GM12878 (cell line): ENCODE measurements around the gene SETBP1. TPM values are rescaled to one million over a fixed set of nuclear protein-coding genes. Genes with fewer than 3 reads are reported as not detected.

Source experiments
- ATAC-seq: fragments of 200-7000 bp; cut with Tn5 transposase; 3 replicates; pipeline ENCODE4 v1.9.1; 2020; ENCODE audit warnings: mild to moderate bottlenecking, moderate library complexity
- BruUV-seq: library from RNA; stranded (reverse); fragments of 400-500 nt; replicated peaks from 2 replicates; lab custom pipeline; 2021; lab: Mats Ljungman, UMichigan
- CTCF ChIA-PET: fragments of 300-600 bp; sonication (Branson Sonifier 250); formaldehyde crosslinking; extraction: SDS; loops from one replicate; lab custom pipeline; 2021; ENCODE audit warnings: inconsistent platforms; lab: Yijun Ruan, JAX
- POLR2A ChIA-PET: fragments of 350-600 bp; formaldehyde crosslinking; extraction: SDS; loops from one replicate; lab custom pipeline; 2021; ENCODE audit warnings: inconsistent platforms; lab: Charles Lee
- RAD21 ChIA-PET: fragments of 300-600 bp; sonication (Branson Sonifier 250); formaldehyde crosslinking; loops from one replicate; lab custom pipeline; 2023; ENCODE audit warnings: antibody characterized with exemption; ENCODE audit not compliant: unreplicated experiment; lab: Charles Lee
- SMC1A ChIA-PET: fragments of 300-600 bp; sonication (Branson Sonifier 250); formaldehyde crosslinking; loops from one replicate; lab custom pipeline; 2023; ENCODE audit not compliant: unreplicated experiment, uncharacterized antibody; lab: Charles Lee
- DNase-seq: peaks from one replicate; pipeline ENCODE4 v3.0.0-alpha.2; 2011; ENCODE audit warnings: low read depth, low spot score
- FAIRE-seq: peaks from 3 replicates; lab custom pipeline; 2011; peaks lifted over from hg19 to GRCh38; lab: Jason Lieb, UNC
- H2AFZ ChIP-seq: 2 replicates; pipeline ENCODE4 v1.6.0; 2011; ENCODE audit warnings: low read depth, low read length, control low read depth; ENCODE audit not compliant: control insufficient read depth
- H3K27ac ChIP-seq: 2 replicates; pipeline ENCODE4 v1.5.1; 2011; ENCODE audit warnings: control low read depth; ENCODE audit not compliant: control insufficient read depth, insufficient read depth
- H3K27me3 ChIP-seq, 2 experiments: replicated peaks in 1 of 2; 2 replicates each; pipeline versions ENCODE4 v1.6.0 to v1.6.1; 2011; ENCODE audit warnings: low read length in 1 of 2; ENCODE audit not compliant: control insufficient read depth in 2 of 2, insufficient read depth in 2 of 2
- H3K36me3 ChIP-seq, 2 experiments: 2 replicates each; pipeline ENCODE4 v1.5.1; 2011; ENCODE audit warnings: low read length in 1 of 2; ENCODE audit not compliant: control insufficient read depth in 2 of 2, insufficient read depth in 2 of 2
- H3K4me1 ChIP-seq: 2 replicates; pipeline ENCODE4 v1.6.1; 2011; ENCODE audit warnings: mild to moderate bottlenecking, low read length, moderate library complexity, mixed read lengths; ENCODE audit not compliant: control insufficient read depth, insufficient read depth
- H3K4me2 ChIP-seq: 2 replicates; pipeline ENCODE4 v1.6.0; 2011; ENCODE audit warnings: control low read depth; ENCODE audit not compliant: control insufficient read depth, insufficient read depth
- H3K4me3 ChIP-seq: fragments of 200-600 bp; sonication (generic); 2 replicates; pipeline ENCODE4 v1.5.1; 2016
- H3K79me2 ChIP-seq: 2 replicates; pipeline ENCODE4 v1.6.0; 2011; ENCODE audit warnings: low read length; ENCODE audit not compliant: control insufficient read depth, insufficient read depth
- H3K9ac ChIP-seq: 2 replicates; pipeline ENCODE4 v1.8.0; 2011; ENCODE audit warnings: low read length, control low read depth, mixed read lengths; ENCODE audit not compliant: control insufficient read depth, insufficient read depth
- H3K9me3 ChIP-seq: replicated peaks from 3 replicates; pipeline ENCODE4 v1.5.1; 2011; ENCODE audit warnings: mild to moderate bottlenecking, low read length; ENCODE audit not compliant: control insufficient read depth, insufficient read depth
- H4K20me1 ChIP-seq: 2 replicates; pipeline ENCODE4 v1.6.0; 2011; ENCODE audit not compliant: control insufficient read depth, insufficient read depth
- BHLHE40 ChIP-seq, 2 experiments: fragments of 450-650 bp in 1 of 2; IDR thresholded peaks; 2 replicates each; pipeline ENCODE4 v1.6.1; 2011 to 2017; ENCODE audit warnings: low read depth in 2 of 2, borderline replicate concordance in 1 of 2, improper control_type of control experiment in 1 of 2, low read length in 1 of 2, mild to moderate bottlenecking in 1 of 2
- CBX5 ChIP-seq: sonication (generic); IDR thresholded peaks from 2 replicates; pipeline ENCODE4 v1.6.1; 2016; ENCODE audit warnings: low read depth, moderate library complexity, mild to moderate bottlenecking, inconsistent platforms
- IKZF1 ChIP-seq: fragments of 450-650 bp; conservative IDR thresholded peaks from 2 replicates; pipeline ENCODE4 v1.6.1; 2017; ENCODE audit warnings: antibody characterized with exemption, mild to moderate bottlenecking
- IRF5 ChIP-seq: fragments of 450-650 bp; IDR thresholded peaks from 2 replicates; pipeline ENCODE4 v1.6.1; 2017; ENCODE audit warnings: borderline replicate concordance
- NKRF ChIP-seq: fragments of 450-650 bp; conservative IDR thresholded peaks from 2 replicates; pipeline ENCODE4 v1.6.1; 2017; ENCODE audit warnings: mild to moderate bottlenecking, moderate library complexity
- PAX5 ChIP-seq: IDR thresholded peaks from 2 replicates; pipeline ENCODE4 v1.6.1; 2011; ENCODE audit warnings: low read depth, low read length, borderline replicate concordance
- TCF7 ChIP-seq: IDR thresholded peaks from 2 replicates; pipeline ENCODE4 v1.6.1; 2014; ENCODE audit warnings: antibody characterized with exemption, borderline replicate concordance
- WGBS: methylation state at CpG from one replicate; pipeline ENCODE4 v1.1.6; 2016; ENCODE audit warnings: low lambda C conversion rate; ENCODE audit not compliant: insufficient replicate concordance, insufficient coverage; ENCODE audit errors: missing lambda C conversion rate; 5-methylcytosine and 5-hydroxymethylcytosine counted together
- in situ Hi-C: fragments of 300-500 bp; cut with MboI; formaldehyde crosslinking; loops from 9 replicates; pipeline ENCODE4 v1.14.3; 2018; ENCODE audit warnings: mixed read lengths
- intact Hi-C: fragments of 100-400 bp; cut with micrococcal nuclease; formaldehyde crosslinking; loops from one replicate; pipeline ENCODE4 v1.14.2; 2022; ENCODE audit not compliant: unreplicated experiment
- polyA plus RNA-seq, 11 experiments: library from polyadenylated mRNA; depleted of rRNA in 4 of 11; unstranded in 6 of 11; stranded (reverse) in 5 of 11; fragments of >200 nt; fragmentation: Nextera tagmentation in 4 of 11; fragmentation: Illumina TruSeq in 1 of 11; extraction: Ambion mirVana in 4 of 11; extraction: Trizol in 1 of 11; gene quantifications; 1 replicate in 1 of 11; 2 replicates in 10 of 11; pipeline versions ENCODE4 v1.2.1 to v1.2.3, GENCODE V29; 2011 to 2016; ENCODE audit warnings: inconsistent platforms in 2 of 11, missing spikeins in 2 of 11, low read depth in 1 of 11
- total RNA-seq, 4 experiments: library from RNA; depleted of rRNA in 3 of 4; stranded (reverse); fragments of >200 nt in 3 of 4; fragmentation: Illumina TruSeq in 1 of 4; extraction: Trizol in 1 of 4; gene quantifications; 2 replicates each; pipeline versions ENCODE4 v1.2.1 to v1.2.3, GENCODE V29; 2013 to 2021
- TF ChIP-seq, protein P1 (sequence below): IDR thresholded peaks from 2 replicates; pipeline ENCODE4 v1.6.1; 2011; ENCODE audit warnings: borderline replicate concordance, low read depth, mild to moderate bottlenecking, moderate library complexity, low read length; ENCODE audit not compliant: insufficient read depth, poor library complexity, severe bottlenecking
- TF ChIP-seq, protein P2 (sequence below): IDR thresholded peaks from 2 replicates; pipeline ENCODE4 v1.6.1; 2012; ENCODE audit warnings: low read depth, low read length, improper control_type of control experiment
- TF ChIP-seq, protein P3 (sequence below): fragments of 450-650 bp; formaldehyde crosslinking; IDR thresholded peaks from 2 replicates; pipeline ENCODE4 v1.4.0; 2020; ENCODE audit warnings: mild to moderate bottlenecking, moderate library complexity

The SETBP1 gene
- total and polyA plus RNA-seq, 10 of the 15 experiments (the other 5 are each of a cell fraction or from before 2014, with no cell fraction given) = 0.99 to 29.7 (median 8.3) TPM

DNA sequence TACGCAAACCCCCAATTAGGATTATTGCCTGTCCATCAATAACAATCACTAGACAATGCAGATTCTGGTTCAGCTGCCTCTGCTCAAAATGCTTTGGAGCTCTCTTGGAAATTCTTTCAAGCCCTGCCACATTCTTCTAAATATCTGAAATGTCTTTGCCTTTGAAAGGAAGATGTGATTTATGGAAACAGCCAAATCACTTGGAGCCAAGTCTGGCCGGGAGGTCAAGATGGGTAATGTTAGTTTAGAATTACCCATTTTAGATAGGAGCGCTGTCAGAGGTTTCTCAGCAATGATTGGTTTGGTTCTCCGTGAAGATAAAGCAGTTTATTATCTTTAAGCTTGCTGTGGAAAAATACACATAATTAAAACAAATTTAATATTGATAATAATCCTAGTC lies 306.7 kb downstream of the SETBP1 start:
- Histone ChIP-seq H3K9ac (no peak overlapping the region), H4K20me1 (no peaks in the 10 kb centered on the region), H3K9me3 (no peaks in the 10 kb centered on the region), H3K27ac (no peak overlapping the region), H2AFZ (no peak overlapping the region), H3K36me3 (no peaks in the 10 kb centered on the region), H3K79me2 (no peaks in the 10 kb centered on the region), H3K4me2 (no peak overlapping the region), H3K4me1 (no peaks in the 10 kb centered on the region), H3K27me3 (no peaks in the 10 kb centered on the region), H3K4me3 (no peak overlapping the region)
- FAIRE-seq (no peak), DNase-seq (no peak), ATAC-seq (no peak)
- ChIA-PET POLR2A (interaction anchor here (0.6 kb wide), 1 partner anchor 246 kb away, joined by 4 read pairs; no protein-coding TSS in a partner anchor), RAD21 (interaction anchor here (0.6 to 1.0 kb wide), 2 partner anchors 225 to 249 kb away, joined by 3 read pairs; no protein-coding TSS in a partner anchor), SMC1A (interaction anchor here (1.2 to 1.4 kb wide), 2 partner anchors 8 to 11 kb away, joined by 3 to 4 read pairs; no protein-coding TSS in a partner anchor), CTCF (interaction anchor here (1.0 to 2.0 kb wide), 2 partner anchors 14 to 20 kb away, joined by 3 to 6 read pairs; no protein-coding TSS in a partner anchor)
- in situ Hi-C loops (no loop called here), intact Hi-C loops (no loop called here)
- 77% methylated on average over 4 of the region's 4 CpGs for WGBS
- no TSS peak for BruUV-seq
- TF ChIP-seq, protein P1, sequence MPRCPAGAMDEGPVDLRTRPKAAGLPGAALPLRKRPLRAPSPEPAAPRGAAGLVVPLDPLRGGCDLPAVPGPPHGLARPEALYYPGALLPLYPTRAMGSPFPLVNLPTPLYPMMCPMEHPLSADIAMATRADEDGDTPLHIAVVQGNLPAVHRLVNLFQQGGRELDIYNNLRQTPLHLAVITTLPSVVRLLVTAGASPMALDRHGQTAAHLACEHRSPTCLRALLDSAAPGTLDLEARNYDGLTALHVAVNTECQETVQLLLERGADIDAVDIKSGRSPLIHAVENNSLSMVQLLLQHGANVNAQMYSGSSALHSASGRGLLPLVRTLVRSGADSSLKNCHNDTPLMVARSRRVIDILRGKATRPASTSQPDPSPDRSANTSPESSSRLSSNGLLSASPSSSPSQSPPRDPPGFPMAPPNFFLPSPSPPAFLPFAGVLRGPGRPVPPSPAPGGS = no peak
- TF ChIP-seq, protein P2, sequence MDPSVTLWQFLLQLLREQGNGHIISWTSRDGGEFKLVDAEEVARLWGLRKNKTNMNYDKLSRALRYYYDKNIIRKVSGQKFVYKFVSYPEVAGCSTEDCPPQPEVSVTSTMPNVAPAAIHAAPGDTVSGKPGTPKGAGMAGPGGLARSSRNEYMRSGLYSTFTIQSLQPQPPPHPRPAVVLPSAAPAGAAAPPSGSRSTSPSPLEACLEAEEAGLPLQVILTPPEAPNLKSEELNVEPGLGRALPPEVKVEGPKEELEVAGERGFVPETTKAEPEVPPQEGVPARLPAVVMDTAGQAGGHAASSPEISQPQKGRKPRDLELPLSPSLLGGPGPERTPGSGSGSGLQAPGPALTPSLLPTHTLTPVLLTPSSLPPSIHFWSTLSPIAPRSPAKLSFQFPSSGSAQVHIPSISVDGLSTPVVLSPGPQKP = no peak
- TF ChIP-seq, protein P3, sequence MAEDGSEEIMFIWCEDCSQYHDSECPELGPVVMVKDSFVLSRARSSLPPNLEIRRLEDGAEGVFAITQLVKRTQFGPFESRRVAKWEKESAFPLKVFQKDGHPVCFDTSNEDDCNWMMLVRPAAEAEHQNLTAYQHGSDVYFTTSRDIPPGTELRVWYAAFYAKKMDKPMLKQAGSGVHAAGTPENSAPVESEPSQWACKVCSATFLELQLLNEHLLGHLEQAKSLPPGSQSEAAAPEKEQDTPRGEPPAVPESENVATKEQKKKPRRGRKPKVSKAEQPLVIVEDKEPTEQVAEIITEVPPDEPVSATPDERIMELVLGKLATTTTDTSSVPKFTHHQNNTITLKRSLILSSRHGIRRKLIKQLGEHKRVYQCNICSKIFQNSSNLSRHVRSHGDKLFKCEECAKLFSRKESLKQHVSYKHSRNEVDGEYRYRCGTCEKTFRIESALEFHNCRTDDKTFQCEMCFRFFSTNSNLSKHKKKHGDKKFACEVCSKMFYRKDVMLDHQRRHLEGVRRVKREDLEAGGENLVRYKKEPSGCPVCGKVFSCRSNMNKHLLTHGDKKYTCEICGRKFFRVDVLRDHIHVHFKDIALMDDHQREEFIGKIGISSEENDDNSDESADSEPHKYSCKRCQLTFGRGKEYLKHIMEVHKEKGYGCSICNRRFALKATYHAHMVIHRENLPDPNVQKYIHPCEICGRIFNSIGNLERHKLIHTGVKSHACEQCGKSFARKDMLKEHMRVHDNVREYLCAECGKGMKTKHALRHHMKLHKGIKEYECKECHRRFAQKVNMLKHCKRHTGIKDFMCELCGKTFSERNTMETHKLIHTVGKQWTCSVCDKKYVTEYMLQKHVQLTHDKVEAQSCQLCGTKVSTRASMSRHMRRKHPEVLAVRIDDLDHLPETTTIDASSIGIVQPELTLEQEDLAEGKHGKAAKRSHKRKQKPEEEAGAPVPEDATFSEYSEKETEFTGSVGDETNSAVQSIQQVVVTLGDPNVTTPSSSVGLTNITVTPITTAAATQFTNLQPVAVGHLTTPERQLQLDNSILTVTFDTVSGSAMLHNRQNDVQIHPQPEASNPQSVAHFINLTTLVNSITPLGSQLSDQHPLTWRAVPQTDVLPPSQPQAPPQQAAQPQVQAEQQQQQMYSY (CRISPR knock-in tag) = no peak
- TF ChIP-seq CBX5 (no peak), NKRF (no peak), IKZF1 (no peak), PAX5 (no peak), IRF5 (no peak), TCF7 (no peak), BHLHE40 (IDR thresholded peaks at IDR 0.05; ENCODE audit: borderline replicate concordance in 1 of 2, low read depth in 2 of 2, low read length in 1 of 2) (no peak)
